Measurements from ENCODE around the gene CCL28.
A peak's percentile ranks its signal among the peaks of the same experiment; 100 is the strongest.
"Not testable (repeated sequence)": the region's sequence is repeated elsewhere in the genome, so short reads cannot be mapped to it uniquely, and the experiment has no call there.

Gene CCL28

DNA sequence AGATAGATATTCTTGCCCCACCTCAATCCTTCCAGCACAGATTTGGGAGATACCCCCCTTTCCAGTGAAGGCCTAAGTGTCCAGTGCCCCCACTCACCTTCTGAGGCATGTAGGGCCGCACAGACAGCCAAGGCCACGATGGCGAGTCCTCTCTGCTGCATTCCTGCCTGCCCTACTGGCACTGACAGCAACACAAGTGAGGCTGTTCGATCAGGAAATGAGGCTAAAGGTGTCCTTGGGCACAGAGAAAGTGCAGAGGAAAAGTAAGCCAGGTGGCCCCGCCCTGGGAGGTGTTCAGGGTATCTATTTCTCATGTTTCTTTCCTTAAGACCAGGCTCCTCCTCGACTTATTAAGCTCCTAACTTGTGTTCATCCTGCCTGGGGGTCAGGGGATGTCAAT lies at the start of gene CCL28:
TSS of gene CCL28 (minus strand) at position 236 of the 400 bp plus-strand sequence. CDS start at position 161, 75 bp downstream.
- no peak for TF ChIP-seq CTCF (IDR thresholded peaks at IDR 0.05; ENCODE audit: low read depth, low read length, missing control alignments)
- no peak within 1 kb of the TSS for H3K4me3 ChIP-seq (ENCODE audit: low read depth, low read length)
- in situ Hi-C loops (cut with HindIII; ENCODE audit: low sequenced_read_pairs): loop anchor here (5.0 kb wide), 1 partner anchor 75 kb away; no protein-coding TSS in a partner anchor
- DNase-seq (ENCODE audit: low read depth): no peak

DNA sequence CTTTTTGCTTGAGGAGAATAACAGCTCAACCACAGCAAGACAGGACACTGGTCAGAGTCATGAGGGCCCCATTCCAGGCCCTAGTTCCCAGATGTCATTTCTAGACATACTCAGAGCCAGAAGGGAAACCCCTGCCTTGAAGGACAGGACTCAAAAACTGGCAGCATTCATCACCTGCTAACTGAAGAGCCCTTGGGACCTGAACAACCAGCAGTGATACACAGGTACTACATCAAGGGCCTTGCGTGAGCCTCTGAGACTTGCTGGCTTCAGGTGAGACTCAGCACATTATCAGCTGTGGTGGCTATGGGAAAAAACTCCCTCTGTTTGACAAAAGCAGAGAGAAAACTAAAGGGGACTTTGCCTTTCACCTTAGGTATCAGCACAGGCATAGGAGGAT lies 48.9 kb upstream of the CCL28 start:
- no peak for DNase-seq (ENCODE audit: low read depth)
- no peak overlapping the region for H3K4me3 ChIP-seq (ENCODE audit: low read depth, low read length)
- TF ChIP-seq CTCF (IDR thresholded peaks at IDR 0.05; ENCODE audit: low read depth, low read length, missing control alignments): no peak
- in situ Hi-C loops (cut with HindIII; ENCODE audit: low sequenced_read_pairs): no loop called here

GRCh38 chr5:43456556-43456955 lies 44.4 kb upstream of the CCL28 start:
- no peak for TF ChIP-seq CTCF (IDR thresholded peaks at IDR 0.05; ENCODE audit: low read depth, low read length, missing control alignments)
- no peak overlapping the region for H3K4me3 ChIP-seq (ENCODE audit: low read depth, low read length)
- in situ Hi-C loops (cut with HindIII; ENCODE audit: low sequenced_read_pairs): no loop called here
- no peak for DNase-seq (ENCODE audit: low read depth)

DNA sequence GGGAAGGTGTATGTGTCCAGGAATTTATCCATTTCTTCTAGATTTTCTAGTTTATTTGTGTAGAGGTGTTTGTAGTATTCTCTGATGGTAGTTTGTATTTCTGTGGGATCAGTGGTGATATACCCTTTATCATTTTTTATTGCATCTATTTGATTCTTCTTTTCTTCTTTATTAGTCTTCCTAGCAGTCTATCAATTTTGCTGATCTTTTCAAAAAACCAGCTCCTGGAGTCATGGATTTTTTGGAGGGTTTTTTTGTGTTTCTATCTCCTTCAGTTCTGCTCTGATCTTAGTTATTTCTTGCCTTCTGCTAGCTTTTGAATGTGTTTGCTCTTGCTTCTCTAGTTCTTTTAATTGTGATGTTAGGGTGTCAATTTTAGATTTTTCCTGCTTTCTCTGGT lies 29.4 kb upstream of the CCL28 start:
- DNase-seq (ENCODE audit: low read depth); in situ Hi-C loops (cut with HindIII; ENCODE audit: low sequenced_read_pairs); H3K4me3 ChIP-seq (ENCODE audit: low read depth, low read length): not testable (repeated sequence)

DNA sequence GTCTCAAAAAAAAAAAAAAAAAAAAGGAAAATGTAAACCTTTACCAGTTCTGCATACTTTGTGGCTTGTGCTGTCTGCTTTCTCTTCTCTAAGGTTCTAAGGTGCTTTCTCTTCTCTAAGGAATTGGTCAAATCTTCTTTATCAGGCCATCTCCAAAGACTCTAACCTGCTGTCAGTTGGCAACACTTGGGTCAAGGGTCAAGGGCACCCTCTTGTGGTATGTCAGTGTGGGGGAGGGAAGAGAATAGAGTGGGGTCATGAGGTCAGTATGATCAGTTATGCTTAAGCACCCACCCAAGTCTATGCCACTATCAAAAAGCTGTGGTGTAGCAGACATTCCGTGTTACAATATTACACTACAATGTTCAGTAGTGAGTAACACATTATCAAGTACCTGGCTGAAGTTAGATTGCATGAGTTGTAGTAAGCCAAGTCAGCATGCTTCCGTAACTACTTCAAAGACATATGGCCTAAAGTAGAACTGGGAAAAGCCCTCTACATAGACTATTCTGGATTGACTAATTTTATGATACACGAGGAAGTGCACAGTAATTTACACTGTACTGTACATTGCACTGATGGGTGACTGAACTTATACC lies 25.0 kb upstream of the CCL28 start:
- in situ Hi-C loops (cut with HindIII; ENCODE audit: low sequenced_read_pairs): no loop called here
- no peak overlapping the region for H3K4me3 ChIP-seq (ENCODE audit: low read depth, low read length)
- no peak for DNase-seq (ENCODE audit: low read depth)
- no peak for TF ChIP-seq CTCF (IDR thresholded peaks at IDR 0.05; ENCODE audit: low read depth, low read length, missing control alignments)

- in situ Hi-C loops (cut with HindIII; ENCODE audit: low sequenced_read_pairs): no loop called here
- no peak overlapping the region for H3K4me3 ChIP-seq (ENCODE audit: low read depth, low read length)
- no peak for TF ChIP-seq CTCF (IDR thresholded peaks at IDR 0.05; ENCODE audit: low read depth, low read length, missing control alignments)
- DNase-seq (ENCODE audit: low read depth): no peak
Measured at GRCh38 chr5:43433382-43433781, 21.2 kb upstream of the CCL28 start.

- peak; percentile 94 for DNase-seq (ENCODE audit: low read depth)
- no peak for TF ChIP-seq CTCF (IDR thresholded peaks at IDR 0.05; ENCODE audit: low read depth, low read length, missing control alignments)
- in situ Hi-C loops (cut with HindIII; ENCODE audit: low sequenced_read_pairs): no loop called here
- H3K4me3 ChIP-seq (ENCODE audit: low read depth, low read length): no peak overlapping the region
Measured at GRCh38 chr5:43432486-43433375, 20.5 kb upstream of the CCL28 start.

Measured in astrocyte of the cerebellum (primary cell).